ENCODE results near the gene EDDM13.
A peak's percentile ranks its signal among the peaks of the same experiment; 100 is the strongest.
"Not testable (repeated sequence)": the region's sequence is repeated elsewhere in the genome, so short reads cannot be mapped to it uniquely, and the experiment has no call there.

EDDM13 gene

GRCh38 chr19:56295531-56296455 is 23.2 kb downstream of the EDDM13 start:
- DNase-seq = no peak

DNA sequence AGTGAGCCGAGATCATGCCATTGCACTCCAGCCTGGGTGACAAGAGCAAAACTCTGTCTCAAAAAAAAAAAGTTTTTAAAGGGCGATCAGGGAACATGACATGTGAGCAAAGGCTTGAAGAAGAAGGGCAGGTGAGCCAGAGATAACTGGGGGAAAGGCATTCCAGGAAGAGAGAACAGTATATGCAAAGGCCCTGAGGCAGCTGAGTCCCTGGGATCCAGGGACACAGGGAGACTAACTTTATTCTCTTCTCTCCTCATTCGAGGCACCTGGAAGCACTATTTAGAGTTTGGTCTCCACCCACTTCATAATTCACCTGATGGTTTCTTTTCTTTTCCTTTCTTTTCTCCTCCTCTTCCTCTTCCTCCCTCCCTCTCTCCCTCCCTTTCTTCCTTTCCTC is 24.5 kb downstream of the EDDM13 start:
- no peak for DNase-seq

- no peak for DNase-seq
Observed at GRCh38 chr19:56299688-56300087, 27.1 kb downstream of the EDDM13 start.

DNA sequence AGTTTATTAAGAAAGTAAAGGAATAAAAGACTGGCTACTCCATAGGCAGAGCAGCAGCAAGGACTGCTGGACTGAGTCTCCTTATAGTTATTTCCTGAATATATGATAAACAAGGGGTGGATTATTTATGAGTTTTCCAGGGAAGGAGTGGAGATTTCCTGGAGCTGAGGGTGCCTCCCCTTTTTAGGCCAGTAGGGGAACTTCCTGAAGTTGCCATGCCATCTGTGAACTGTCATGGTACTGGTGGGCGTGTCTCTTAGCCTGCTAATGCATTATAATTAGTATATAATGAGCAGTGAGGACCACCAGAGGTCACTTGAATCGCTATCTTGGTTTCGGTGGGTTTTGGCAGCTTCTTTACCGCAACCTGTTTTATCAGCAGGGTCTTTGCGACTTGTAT is 28.6 kb downstream of the EDDM13 start:
- no peak for DNase-seq

- DNase-seq = no peak
Observed at GRCh38 chr19:56301886-56302620, 29.5 kb downstream of the EDDM13 start.

DNA sequence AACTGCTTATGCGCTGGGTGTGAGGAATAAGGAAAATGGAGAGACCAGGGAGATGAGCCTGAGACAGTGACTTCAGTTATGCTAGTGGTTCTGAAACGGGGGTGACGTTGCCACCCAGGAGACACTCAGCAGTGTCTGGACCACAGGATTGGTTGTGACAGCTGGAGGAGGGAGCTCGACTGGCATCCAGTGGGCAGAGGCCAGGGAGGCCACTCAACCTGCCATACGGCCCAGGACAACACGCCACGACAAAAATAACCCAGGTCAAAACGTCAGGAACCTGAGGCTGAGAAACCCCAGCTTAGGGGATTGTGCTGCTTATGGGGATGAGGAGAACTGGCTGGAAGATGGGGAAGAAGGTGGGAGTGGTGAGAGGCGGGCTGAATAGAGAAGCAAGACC is 31.7 kb downstream of the EDDM13 start:
- no peak for DNase-seq

DNA sequence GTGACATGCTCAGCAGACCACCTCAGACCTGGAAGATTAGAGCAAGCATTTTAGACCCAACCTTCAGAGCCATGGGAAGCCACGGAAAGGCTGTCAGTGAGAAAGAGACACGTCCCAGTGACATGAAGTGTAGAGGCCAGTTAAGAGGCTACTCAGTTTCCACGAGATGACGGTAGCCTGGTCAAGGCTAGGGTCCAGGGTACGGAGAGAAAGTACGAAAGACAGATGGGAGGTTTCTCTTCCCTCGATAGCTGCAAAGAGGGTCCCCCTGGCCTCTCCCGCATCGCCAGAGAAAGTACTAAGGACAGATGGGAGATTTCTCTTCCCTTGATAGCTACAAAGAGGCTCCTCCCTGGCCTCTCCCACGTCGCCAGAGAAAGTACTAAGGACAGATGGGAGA is 33.5 kb downstream of the EDDM13 start:
- no peak for DNase-seq

GRCh38 chr19:56307062-56307461 is 34.5 kb downstream of the EDDM13 start:
- not testable (repeated sequence) for DNase-seq

DNA sequence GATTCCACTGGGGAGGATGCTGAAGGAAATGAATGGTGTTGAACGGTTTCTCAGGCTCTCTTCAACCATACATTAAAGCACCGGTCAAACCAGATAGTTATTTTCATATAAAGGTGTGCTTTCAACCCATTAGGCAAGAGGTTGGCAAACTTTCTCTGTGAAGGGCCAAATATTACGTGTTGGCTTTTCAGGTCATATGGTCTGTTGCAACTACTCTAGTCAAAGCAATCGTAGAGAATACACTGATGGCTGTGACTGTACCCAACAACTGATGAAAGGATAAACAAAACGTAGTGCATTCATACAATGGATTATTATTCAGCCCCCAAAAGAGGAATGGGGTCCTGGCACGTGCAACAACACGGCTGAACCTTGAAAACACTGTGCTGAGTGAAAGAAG is 36.2 kb downstream of the EDDM13 start:
- DNase-seq = no peak

GRCh38 chr19:56309511-56310185 is 37.1 kb downstream of the EDDM13 start:
- peak; percentile 47 for DNase-seq

- DNase-seq = no peak
Observed at GRCh38 chr19:56310462-56310861, 37.9 kb downstream of the EDDM13 start.

GRCh38 chr19:56312342-56312741 is 39.8 kb downstream of the EDDM13 start:
- peak; percentile 19 for DNase-seq

- DNase-seq = no peak
Observed at GRCh38 chr19:56312787-56313657, 40.5 kb downstream of the EDDM13 start.

DNA sequence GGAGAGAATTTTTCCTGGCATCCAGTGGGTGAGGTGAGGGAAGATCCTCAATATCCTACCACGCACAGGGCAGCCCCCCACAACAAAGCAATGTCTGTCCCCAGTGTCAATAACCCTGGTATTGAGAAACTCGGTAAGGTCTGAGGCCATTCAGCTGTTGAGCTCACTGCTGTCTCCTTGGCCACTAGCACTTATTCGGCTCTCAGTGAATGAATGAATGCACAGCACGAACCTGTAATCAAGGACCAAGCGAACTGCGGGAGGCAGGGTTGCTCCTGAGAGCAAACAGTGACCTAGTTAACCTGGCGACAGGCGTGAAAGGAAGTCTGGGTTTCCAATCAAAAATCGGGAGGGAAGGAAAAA is 41.5 kb downstream of the EDDM13 start:
- peak; percentile 54 for DNase-seq

GRCh38 chr19:56314381-56315076 is 42.0 kb downstream of the EDDM13 start, which contains the start of gene ZSCAN5A:
Gene ZSCAN5A (minus strand): TSS chr19:56314839. CDS start chr19:56225046, 89,793 bp downstream.
- peak; percentile 95 for DNase-seq

DNA sequence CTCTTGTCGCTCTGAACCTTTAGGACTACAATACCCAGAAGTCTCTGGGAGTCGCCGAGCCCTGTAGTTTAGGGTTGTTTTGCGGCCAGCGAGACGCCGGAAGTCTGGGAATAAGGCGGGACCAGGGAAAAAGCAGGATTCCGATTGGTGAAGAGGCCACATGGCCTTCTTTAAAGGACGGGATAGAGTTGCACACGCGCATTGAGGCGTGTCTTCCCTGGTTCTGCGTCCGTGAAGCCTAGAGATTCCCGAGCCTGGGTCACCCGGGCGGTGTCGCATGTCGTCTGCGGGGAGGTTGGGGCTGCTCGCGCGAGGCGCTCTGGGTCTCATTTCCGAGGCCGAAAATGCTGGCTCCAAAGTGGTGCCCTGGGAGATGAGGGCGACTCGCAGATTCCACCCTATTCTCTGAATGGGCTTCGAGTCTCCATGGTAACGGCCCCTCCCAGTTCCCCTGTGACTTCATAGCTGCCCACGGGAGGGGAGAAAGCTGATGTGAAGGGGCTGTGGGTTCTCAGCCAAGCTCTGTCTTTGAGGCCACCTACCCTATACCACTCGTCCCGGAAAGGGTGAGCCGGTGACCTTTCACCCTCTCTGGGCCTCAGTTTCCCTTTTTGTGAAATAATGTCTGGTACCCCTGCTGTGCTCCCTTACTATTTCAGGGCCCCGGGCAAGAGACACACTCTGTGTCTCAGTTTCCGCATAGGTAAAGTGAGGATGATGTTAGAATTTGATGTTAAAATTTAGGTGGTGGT is 42.7 kb downstream of the EDDM13 start:
- DNase-seq = peak; percentile 99

DNA sequence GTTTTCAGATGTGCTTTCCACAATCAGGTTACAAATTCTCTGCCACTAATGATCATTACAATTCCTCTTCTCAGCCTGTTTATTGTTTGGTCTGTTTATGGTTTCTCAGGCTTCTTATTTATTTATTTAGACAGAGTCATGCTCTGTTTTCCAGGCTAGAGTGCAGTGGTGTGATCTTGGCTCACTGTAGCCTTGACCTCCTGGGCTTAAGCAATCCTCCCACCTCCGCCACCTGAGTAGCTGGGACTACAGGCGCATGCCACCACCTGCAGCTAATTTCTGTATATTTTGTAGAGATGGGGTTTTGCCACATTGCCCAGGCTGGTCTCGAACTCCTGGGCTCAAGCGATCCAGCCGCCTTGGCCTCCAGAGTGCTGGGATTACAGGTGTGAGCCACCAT is 44.2 kb downstream of the EDDM13 start:
- no peak for DNase-seq

DNA sequence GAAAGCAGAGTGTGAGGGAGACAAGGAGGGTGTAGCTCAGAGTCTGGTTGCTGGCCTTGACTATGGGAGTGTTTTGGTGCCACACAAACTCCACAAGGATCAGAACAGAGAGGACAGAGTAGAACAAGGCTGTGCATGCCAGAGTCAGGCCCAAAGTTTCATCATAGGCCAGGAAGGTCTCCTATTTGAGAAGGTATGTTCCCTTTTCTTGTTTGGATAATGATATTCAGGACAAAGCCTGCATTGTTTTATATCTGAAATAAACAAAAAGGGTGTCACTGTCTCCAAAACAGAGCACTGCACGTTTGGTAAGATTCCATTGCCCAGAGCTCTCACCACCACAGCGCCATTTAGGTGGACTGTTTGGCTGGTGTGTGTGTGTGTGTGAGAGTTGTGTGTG is 45.2 kb downstream of the EDDM13 start:
- no peak for DNase-seq

DNA sequence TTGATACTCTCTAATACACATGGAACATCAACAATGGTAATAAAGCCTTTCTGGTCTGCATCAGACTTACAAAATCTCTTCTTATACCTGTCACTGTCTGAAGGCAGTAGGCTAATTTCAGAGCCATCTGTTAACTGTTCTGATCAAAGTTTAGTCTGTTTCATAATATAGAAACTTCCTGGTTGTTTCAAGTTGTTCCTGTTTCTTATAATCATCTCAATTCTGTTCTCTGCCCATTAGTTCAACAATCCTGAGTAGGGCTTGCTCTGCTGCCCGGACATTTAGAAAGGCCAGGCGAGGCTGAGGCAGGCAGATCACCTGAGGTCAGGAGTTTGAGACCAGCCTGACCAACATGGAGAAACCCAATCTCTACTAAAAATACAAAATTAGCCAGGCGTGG is 47.4 kb downstream of the EDDM13 start:
- peak; percentile 63 for DNase-seq

DNA sequence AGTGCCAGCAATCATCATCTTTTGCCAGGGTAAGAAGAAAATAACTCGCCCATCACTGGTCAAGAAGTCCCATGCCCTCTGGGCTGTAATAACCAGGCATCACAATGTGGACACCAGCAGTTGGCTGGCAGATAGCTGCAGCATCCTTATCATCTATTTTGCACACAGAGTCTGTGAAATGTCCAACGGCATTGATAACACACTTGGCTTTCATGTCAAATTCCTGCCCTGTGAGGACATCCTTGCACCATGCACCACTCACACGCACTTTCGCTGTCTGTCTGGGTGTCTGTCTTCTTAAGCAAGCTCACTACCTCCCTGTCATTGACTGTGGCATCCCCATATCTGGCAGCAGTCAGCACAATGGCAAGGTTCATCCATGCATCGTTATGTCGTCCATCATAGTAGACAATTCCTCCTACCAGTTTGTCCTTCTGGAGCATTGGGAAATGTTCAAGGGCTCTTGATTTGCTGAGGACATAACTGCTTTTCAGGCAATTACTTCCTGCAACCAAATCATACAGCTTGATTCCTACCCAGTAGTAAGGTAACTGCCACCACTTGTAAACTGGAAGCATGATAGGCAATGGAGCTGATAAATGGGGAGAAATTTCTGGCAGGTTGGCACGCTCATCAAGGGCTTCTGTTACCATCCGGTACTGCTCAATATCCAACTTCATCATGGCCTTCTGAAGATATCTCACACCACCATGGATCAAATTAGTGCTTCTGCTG is 48.9 kb downstream of the EDDM13 start:
- DNase-seq = no peak

All from inflammatory macrophage treated with lipopolysaccharide for 4 hours (primary cell).